Measurements from ENCODE around the gene ZNF740. TPM values are rescaled to one million over a fixed set of nuclear protein-coding genes. Genes with fewer than 3 reads are reported as not detected.

ZNF740 gene
- total and polyA plus RNA-seq, 2 experiments from 2014 or later = 4.6 to 13.2 TPM

DNA sequence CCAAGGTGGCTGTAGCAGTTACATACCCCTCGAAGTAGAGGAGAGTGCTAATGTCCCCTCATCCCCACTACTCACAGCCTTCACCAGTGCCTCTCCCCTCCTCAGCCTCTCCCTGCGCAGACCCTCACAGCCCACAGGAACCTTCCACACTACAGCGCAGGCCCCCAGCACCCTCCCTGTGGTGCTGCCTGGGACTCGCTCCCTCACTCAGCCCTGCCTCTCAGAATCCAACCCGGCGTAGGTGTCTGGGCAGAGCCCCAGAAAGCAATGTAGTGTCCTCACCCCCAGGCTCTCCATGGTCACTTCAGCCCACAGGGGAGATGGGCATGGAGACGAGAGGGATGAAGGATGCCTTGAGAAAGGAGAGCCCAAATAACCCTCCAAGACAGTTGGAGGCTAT is 10.9 kb upstream of the ZNF740 start:
- H3K36me3 ChIP-seq (replicated peaks; ENCODE audit: insufficient read depth, low read depth) = no peaks in the 10 kb centered on the region

DNA sequence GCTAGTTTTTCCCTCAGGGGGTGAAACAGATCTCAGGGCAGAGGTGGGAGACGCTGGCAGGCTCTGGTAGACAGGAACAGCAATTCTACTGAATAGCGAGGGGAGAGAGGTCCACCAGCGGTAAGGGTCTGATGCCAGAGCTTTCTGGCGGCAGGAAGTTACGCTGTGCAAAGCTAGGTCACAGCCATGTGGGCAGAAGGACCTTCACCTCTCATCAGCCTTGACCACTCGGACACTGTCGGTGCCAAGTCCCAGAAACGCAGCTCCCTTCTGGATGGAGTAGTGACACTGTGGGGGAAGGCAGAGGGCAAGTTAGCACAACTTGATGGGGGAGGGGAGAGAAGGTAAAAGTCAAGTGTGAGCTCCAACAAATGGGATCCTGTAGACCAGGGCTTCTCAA is 10.3 kb upstream of the ZNF740 start:
- 90% methylated on average over 8 of the region's 8 CpGs for WGBS (ENCODE audit: low lambda C conversion rate, missing lambda C conversion rate)
- no peak overlapping the region for H3K4me2 ChIP-seq
- TF ChIP-seq, protein P1, sequence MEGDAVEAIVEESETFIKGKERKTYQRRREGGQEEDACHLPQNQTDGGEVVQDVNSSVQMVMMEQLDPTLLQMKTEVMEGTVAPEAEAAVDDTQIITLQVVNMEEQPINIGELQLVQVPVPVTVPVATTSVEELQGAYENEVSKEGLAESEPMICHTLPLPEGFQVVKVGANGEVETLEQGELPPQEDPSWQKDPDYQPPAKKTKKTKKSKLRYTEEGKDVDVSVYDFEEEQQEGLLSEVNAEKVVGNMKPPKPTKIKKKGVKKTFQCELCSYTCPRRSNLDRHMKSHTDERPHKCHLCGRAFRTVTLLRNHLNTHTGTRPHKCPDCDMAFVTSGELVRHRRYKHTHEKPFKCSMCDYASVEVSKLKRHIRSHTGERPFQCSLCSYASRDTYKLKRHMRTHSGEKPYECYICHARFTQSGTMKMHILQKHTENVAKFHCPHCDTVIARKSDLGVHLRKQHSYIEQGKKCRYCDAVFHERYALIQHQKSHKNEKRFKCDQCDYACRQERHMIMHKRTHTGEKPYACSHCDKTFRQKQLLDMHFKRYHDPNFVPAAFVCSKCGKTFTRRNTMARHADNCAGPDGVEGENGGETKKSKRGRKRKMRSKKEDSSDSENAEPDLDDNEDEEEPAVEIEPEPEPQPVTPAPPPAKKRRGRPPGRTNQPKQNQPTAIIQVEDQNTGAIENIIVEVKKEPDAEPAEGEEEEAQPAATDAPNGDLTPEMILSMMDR (IDR thresholded peaks at IDR 0.05; ENCODE audit: poor library complexity) = no peak
- no peak for TF ChIP-seq EZH2 (IDR thresholded peaks at IDR 0.05; ENCODE audit: borderline replicate concordance)
- no peak for TF ChIP-seq EZH2phosphoT487 (IDR thresholded peaks at IDR 0.05; ENCODE audit: low read depth, severe bottlenecking, unreplicated experiment)
- no peaks in the 10 kb centered on the region for H3K36me3 ChIP-seq (replicated peaks; ENCODE audit: insufficient read depth, low read depth)
- no peaks in the 10 kb centered on the region for H3K27me3 ChIP-seq
- H2AFZ ChIP-seq = no peak overlapping the region
- H3K9me3 ChIP-seq (ENCODE audit: low read depth) = no peaks in the 10 kb centered on the region
- no peak for DNase-seq (ENCODE audit: low spot score)
- H3K79me2 ChIP-seq = peaks cover 3% of the 10 kb centered on the region
- H4K20me1 ChIP-seq (ENCODE audit: insufficient read depth, poor library complexity, severe bottlenecking) = no peaks in the 10 kb centered on the region
- peaks cover 8% of the 10 kb centered on the region for H3K4me1 ChIP-seq (ENCODE audit: insufficient read depth)
- H3K9me2 ChIP-seq (replicated peaks; ENCODE audit: insufficient read depth) = no peaks in the 10 kb centered on the region
- H3K4me3 ChIP-seq = no peak overlapping the region
- H3K27ac ChIP-seq = no peak overlapping the region

More for the DNA sequence above, 10.9 kb upstream of the ZNF740 start:
- peaks cover 3% of the 10 kb centered on the region for H3K79me2 ChIP-seq
- no peak overlapping the region for H3K4me2 ChIP-seq
- H3K9me2 ChIP-seq (replicated peaks; ENCODE audit: insufficient read depth) = no peaks in the 10 kb centered on the region
- no peak overlapping the region for H3K4me3 ChIP-seq
- H3K27me3 ChIP-seq = no peaks in the 10 kb centered on the region
- DNase-seq (ENCODE audit: low spot score) = no peak
- TF ChIP-seq, protein P1 (IDR thresholded peaks at IDR 0.05; ENCODE audit: poor library complexity) = no peak
- TF ChIP-seq EZH2phosphoT487 (IDR thresholded peaks at IDR 0.05; ENCODE audit: low read depth, severe bottlenecking, unreplicated experiment) (no peak), EZH2 (IDR thresholded peaks at IDR 0.05; ENCODE audit: borderline replicate concordance) (no peak)
- no peak overlapping the region for H2AFZ ChIP-seq
- no peaks in the 10 kb centered on the region for H4K20me1 ChIP-seq (ENCODE audit: insufficient read depth, poor library complexity, severe bottlenecking)
- H3K4me1 ChIP-seq (ENCODE audit: insufficient read depth) = peaks cover 2% of the 10 kb centered on the region
- WGBS (ENCODE audit: low lambda C conversion rate, missing lambda C conversion rate) = 92% methylated on average over 7 of the region's 7 CpGs
- no peak overlapping the region for H3K27ac ChIP-seq
- H3K9me3 ChIP-seq (ENCODE audit: low read depth) = no peaks in the 10 kb centered on the region

DNA sequence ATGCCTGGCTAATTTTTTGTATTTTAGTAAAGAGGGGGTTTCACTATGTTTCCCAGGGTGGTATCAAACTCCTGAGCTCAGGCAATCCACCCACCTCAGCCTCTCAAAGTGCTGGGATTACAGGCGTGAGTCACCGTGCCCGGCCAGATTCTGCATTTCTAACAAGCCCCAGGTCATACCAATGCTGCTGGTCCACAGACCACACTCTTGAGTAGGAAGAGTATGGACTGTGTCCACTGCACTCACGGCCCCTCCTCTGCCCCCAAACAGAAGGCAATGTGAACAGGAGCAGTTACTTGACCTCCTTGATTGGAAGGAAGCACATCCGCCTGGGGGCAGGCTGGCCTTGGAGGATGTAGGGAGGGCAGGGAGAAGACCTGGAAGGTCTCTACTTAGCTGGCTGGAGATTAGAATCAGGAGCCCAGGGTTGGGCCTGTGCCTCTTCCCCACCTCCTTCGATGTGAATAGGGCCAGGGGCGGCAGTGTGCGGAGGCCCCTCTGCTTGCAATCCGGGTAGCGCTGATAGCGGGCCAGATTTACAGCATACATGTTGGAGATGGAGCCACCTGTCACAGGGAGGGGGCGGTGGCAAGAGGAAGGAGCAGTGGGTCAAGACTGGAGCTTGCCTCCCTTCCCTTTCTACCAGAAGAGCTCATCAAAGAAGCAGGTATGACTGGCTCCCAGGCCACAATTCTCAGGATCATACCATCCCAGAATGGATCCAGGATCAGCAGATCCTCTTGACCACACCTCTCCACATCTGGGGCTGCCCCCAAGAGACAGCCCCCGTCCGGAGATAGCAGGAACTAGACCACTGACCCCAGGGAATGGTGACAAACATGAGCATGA is 9.4 kb upstream of the ZNF740 start:
- no peak overlapping the region for H2AFZ ChIP-seq
- no peak for DNase-seq (ENCODE audit: low spot score)
- H3K9me2 ChIP-seq (replicated peaks; ENCODE audit: insufficient read depth) = no peaks in the 10 kb centered on the region
- H4K20me1 ChIP-seq (ENCODE audit: insufficient read depth, poor library complexity, severe bottlenecking) = no peaks in the 10 kb centered on the region
- H3K27ac ChIP-seq = no peak overlapping the region
- no peak overlapping the region for H3K4me2 ChIP-seq
- no peaks in the 10 kb centered on the region for H3K9me3 ChIP-seq (ENCODE audit: low read depth)
- no peak overlapping the region for H3K4me3 ChIP-seq
- H3K27me3 ChIP-seq = no peaks in the 10 kb centered on the region
- H3K4me1 ChIP-seq (ENCODE audit: insufficient read depth) = peaks cover 15% of the 10 kb centered on the region
- WGBS (ENCODE audit: low lambda C conversion rate, missing lambda C conversion rate) = 84% methylated on average over 14 of the region's 14 CpGs
- peaks cover 5% of the 10 kb centered on the region for H3K79me2 ChIP-seq
- no peaks in the 10 kb centered on the region for H3K36me3 ChIP-seq (replicated peaks; ENCODE audit: insufficient read depth, low read depth)
- no peak for TF ChIP-seq EZH2phosphoT487 (IDR thresholded peaks at IDR 0.05; ENCODE audit: low read depth, severe bottlenecking, unreplicated experiment)
- no peak for TF ChIP-seq EZH2 (IDR thresholded peaks at IDR 0.05; ENCODE audit: borderline replicate concordance)
- TF ChIP-seq, protein P1 (IDR thresholded peaks at IDR 0.05; ENCODE audit: poor library complexity) = no peak

Data from hepatocyte (in vitro differentiated cells).